K562 (cell line): ENCODE data around the gene ENO2. TPM values are rescaled to one million over a fixed set of nuclear protein-coding genes. Genes with fewer than 3 reads are reported as not detected.

Source experiments
- ATAC-seq: fragments of 200-7000 bp; cut with Tn5 transposase; 3 replicates; pipeline ENCODE4 v1.9.1; 2020; ENCODE audit warnings: moderate library complexity
- Bru-seq: library from RNA; stranded (reverse); fragments of 400-500 nt; gene quantifications from one replicate; lab custom pipeline; 2021; lab: Mats Ljungman, UMichigan
- BruChase-seq, 2 experiments: library from RNA; stranded (reverse); fragments of 400-500 nt; gene quantifications; one replicate each; lab custom pipeline; 2021; lab: Mats Ljungman, UMichigan
- BruUV-seq: library from RNA; stranded (reverse); fragments of 400-500 nt; replicated peaks from 2 replicates; lab custom pipeline; 2021; lab: Mats Ljungman, UMichigan
- CTCF ChIA-PET: fragments of 300-600 bp; formaldehyde crosslinking; extraction: SDS; loops from one replicate; lab custom pipeline; 2021; ENCODE audit warnings: low intra/inter-chr PET ratio; lab: Yijun Ruan, JAX
- POLR2A ChIA-PET: fragments of 300-600, 350-650 bp; sonication (Branson Sonifier 250); formaldehyde crosslinking; extraction: SDS; loops from one replicate; lab custom pipeline; 2021; ENCODE audit warnings: antibody characterized with exemption, inconsistent platforms; lab: Yijun Ruan, JAX
- DNase-seq, 4 experiments: peaks; one replicate each; pipeline versions ENCODE4 v3.0.0 to v3.0.0-alpha.2; 2011 to 2018; ENCODE audit warnings: low spot score in 3 of 4, mixed read lengths in 3 of 4; ENCODE audit errors: extremely low read depth in 1 of 4
- FAIRE-seq: peaks from 2 replicates; lab custom pipeline; 2011; peaks lifted over from hg19 to GRCh38; lab: Jason Lieb, UNC
- H2AFZ ChIP-seq: 2 replicates; pipeline ENCODE4 v1.6.0; 2011; ENCODE audit warnings: low read depth, low read length, control low read depth, inconsistent platforms
- H3K27ac ChIP-seq: fragments of 200-600 bp; 3 replicates; pipeline ENCODE4 v1.8.0; 2011; ENCODE audit warnings: low read depth, mild to moderate bottlenecking, control low read depth, inconsistent platforms, low read length, moderate library complexity, mixed read lengths; ENCODE audit errors: extremely low read depth
- H3K27me3 ChIP-seq, 2 experiments: fragments of 300-600 bp in 1 of 2; 2 replicates in 1 of 2; 3 replicates in 1 of 2; pipeline versions ENCODE4 v1.6.0 to v1.8.0; 2011; ENCODE audit warnings: inconsistent platforms in 2 of 2, low read length in 2 of 2, mild to moderate bottlenecking in 1 of 2, mixed read lengths in 1 of 2, moderate library complexity in 1 of 2; ENCODE audit not compliant: control insufficient read depth in 2 of 2, insufficient read depth in 2 of 2
- H3K36me3 ChIP-seq: fragments of 300-600 bp; 3 replicates; pipeline ENCODE4 v1.8.0; 2011; ENCODE audit warnings: mild to moderate bottlenecking, low read length, inconsistent platforms; ENCODE audit not compliant: control insufficient read depth, insufficient read depth
- H3K4me1 ChIP-seq, 2 experiments: fragments of 200-600 bp in 1 of 2; replicated peaks in 1 of 2; 2 replicates in 1 of 2; 3 replicates in 1 of 2; pipeline versions ENCODE4 v1.5.1 to v1.8.0; 2011; ENCODE audit warnings: inconsistent platforms in 2 of 2, low read length in 2 of 2, mild to moderate bottlenecking in 1 of 2, mixed read lengths in 1 of 2, moderate library complexity in 1 of 2; ENCODE audit not compliant: control insufficient read depth in 2 of 2, insufficient read depth in 2 of 2
- H3K4me2 ChIP-seq: 2 replicates; pipeline ENCODE4 v1.6.1; 2011; ENCODE audit warnings: low read length, control low read depth, inconsistent platforms, mixed read lengths; ENCODE audit not compliant: insufficient read depth
- H3K4me3 ChIP-seq: fragments of 200-600 bp; sonication (generic), shearing (Covaris generic); 2 replicates; pipeline ENCODE4 v1.5.1; 2016; ENCODE audit warnings: control low read depth, inconsistent platforms
- H3K79me2 ChIP-seq: fragments of 200-600 bp; 3 replicates; pipeline ENCODE4 v1.8.0; 2011; ENCODE audit warnings: low read length, inconsistent platforms; ENCODE audit not compliant: control insufficient read depth, insufficient read depth
- H3K9ac ChIP-seq, 2 experiments: 2 replicates each; pipeline versions ENCODE4 v1.6.0 to v1.6.1; 2011; ENCODE audit warnings: low read depth in 2 of 2, low read length in 2 of 2, control low read depth in 1 of 2, inconsistent platforms in 1 of 2, mild to moderate bottlenecking in 1 of 2, mixed read lengths in 1 of 2; ENCODE audit not compliant: insufficient read depth in 1 of 2
- H3K9me1 ChIP-seq: one replicate; pipeline ENCODE4 v1.6.0; 2011; ENCODE audit warnings: inconsistent platforms, mild to moderate bottlenecking, low read length, moderate library complexity; ENCODE audit not compliant: control insufficient read depth, insufficient read depth
- H3K9me3 ChIP-seq: replicated peaks from 2 replicates; pipeline ENCODE4 v1.5.1; 2011; ENCODE audit warnings: low read depth, low read length, inconsistent platforms; ENCODE audit not compliant: control insufficient read depth, insufficient read depth
- H4K20me1 ChIP-seq: replicated peaks from 2 replicates; pipeline ENCODE4 v1.6.1; 2011; ENCODE audit warnings: low read length, inconsistent platforms, mixed read lengths; ENCODE audit not compliant: control insufficient read depth, insufficient read depth
- CTBP1 ChIP-seq: fragments of 450-650 bp; IDR thresholded peaks from 2 replicates; pipeline ENCODE4 v1.6.1; 2016; ENCODE audit warnings: borderline replicate concordance
- GTF2A2 ChIP-seq: IDR thresholded peaks from 2 replicates; pipeline ENCODE4 v1.6.1; 2016; ENCODE audit warnings: mild to moderate bottlenecking, missing genetic modification characterization, missing compliant biosample characterization
- KAT2B ChIP-seq: IDR thresholded peaks from one replicate; pipeline ENCODE4 v1.6.1; 2012; ENCODE audit warnings: low read depth, mild to moderate bottlenecking, control low read depth, inconsistent platforms, low read length, moderate library complexity
- LARP7 ChIP-seq: fragments of 450-650 bp; IDR thresholded peaks from 2 replicates; pipeline ENCODE4 v1.6.1; 2016
- NRF1 ChIP-seq, 2 experiments: fragments of 450-650 bp; IDR thresholded peaks in 1 of 2; conservative IDR thresholded peaks in 1 of 2; 2 replicates each; pipeline ENCODE4 v1.6.1; 2014; ENCODE audit warnings: mild to moderate bottlenecking in 2 of 2
- RNF2 ChIP-seq: sonication (generic); IDR thresholded peaks from 2 replicates; pipeline ENCODE4 v1.6.1; 2016
- SMAD4 ChIP-seq: fragments of 250-450 bp; sonication (Bioruptor Pico); conservative IDR thresholded peaks from 2 replicates; pipeline ENCODE4 v1.8.0; 2021; ENCODE audit warnings: inconsistent platforms, mild to moderate bottlenecking, moderate library complexity
- STAT5B ChIP-seq: fragments of 250-450 bp; sonication (Bioruptor Pico); IDR thresholded peaks from 2 replicates; pipeline ENCODE4 v1.8.0; 2021; ENCODE audit warnings: mild to moderate bottlenecking, inconsistent platforms
- VEZF1 ChIP-seq: fragments of 200-800 bp; sonication (Bioruptor generic); IDR thresholded peaks from 2 replicates; pipeline ENCODE4 v1.6.1; 2017; ENCODE audit warnings: missing genetic modification characterization, missing compliant biosample characterization
- ZNF384 ChIP-seq: IDR thresholded peaks from 2 replicates; pipeline ENCODE4 v1.6.1; 2012; ENCODE audit warnings: low read depth, low read length, improper control_type of control experiment
- WGBS: fragments of 100-300 bp; shearing (Covaris generic); methylation state at CpG from one replicate; pipeline ENCODE4 v1.1.6; 2016; ENCODE audit warnings: low coverage, mixed read lengths; ENCODE audit not compliant: insufficient coverage; ENCODE audit errors: missing lambda C conversion rate; 5-methylcytosine and 5-hydroxymethylcytosine counted together
- in situ Hi-C: fragments of 300-500 bp; cut with MboI; formaldehyde crosslinking; loops from 4 replicates; pipeline ENCODE4 v1.15.0; 2018; ENCODE audit warnings: inconsistent platforms, mixed read lengths
- intact Hi-C: fragments of 100-400 bp; cut with micrococcal nuclease; formaldehyde crosslinking; loops from 2 replicates; pipeline ENCODE4 v1.14.2; 2022
- long read RNA-seq, 3 experiments: library from polyadenylated mRNA in 2 of 3; library from RNA in 1 of 3; unstranded in 2 of 3; stranded (forward) in 1 of 3; transcript quantifications; one replicate each; pipeline ENCODE4 v2.0.0, GENCODE V29; 2019 to 2022
- polyA minus RNA-seq, 3 experiments: library from RNA; depleted of rRNA, polyadenylated mRNA; stranded (reverse); fragments of >200 nt; gene quantifications; 2 replicates each; pipeline ENCODE4 v1.2.3, GENCODE V29; 2011
- polyA plus RNA-seq, 8 experiments: library from polyadenylated mRNA; depleted of rRNA in 4 of 8; stranded (reverse) in 5 of 8; unstranded in 3 of 8; fragments of >200 nt; fragmentation: Nextera tagmentation in 2 of 8; fragmentation: Illumina TruSeq in 1 of 8; extraction: Ambion mirVana in 2 of 8; extraction: Trizol in 1 of 8; gene quantifications; 2 replicates each; pipeline versions ENCODE4 v1.2.1 to v1.2.3, GENCODE V29; 2011 to 2014; ENCODE audit warnings: inconsistent platforms in 1 of 8, missing spikeins in 1 of 8
- total RNA-seq, 7 experiments: library from RNA; depleted of rRNA in 6 of 7; stranded (reverse); fragments of >200 nt in 6 of 7; fragmentation: Illumina TruSeq in 2 of 7; extraction: Trizol in 2 of 7; gene quantifications; 2 replicates each; pipeline versions ENCODE4 v1.2.1 to v1.2.3, GENCODE V29; 2011 to 2021; ENCODE audit warnings: low replicate concordance in 1 of 7
- TF ChIP-seq, protein P1 (sequence below): sonication (generic); formaldehyde crosslinking; IDR thresholded peaks from 2 replicates; pipeline ENCODE4 v1.8.1; 2023; ENCODE audit warnings: mild to moderate bottlenecking, missing genetic modification reagents
- TF ChIP-seq, protein P2 (sequence below): sonication (generic); formaldehyde crosslinking; IDR thresholded peaks from 2 replicates; pipeline ENCODE4 v1.9.0; 2022; ENCODE audit warnings: mild to moderate bottlenecking, missing genetic modification reagents

Gene ENO2
- 58.9 and 105 TPM in 2 replicates for total RNA-seq (2011; cell fraction: chromatin; rRNA removed; ENCODE audit: low replicate concordance)
- total RNA-seq (2011; cell fraction: nucleolus; rRNA removed), result 52.2 and 55.9 TPM in 2 replicates
- 54.7 and 61.2 TPM in 2 replicates for total RNA-seq (2011; cell fraction: nucleoplasm; rRNA removed)
- total RNA-seq (2014; rRNA removed), result 10.9 and 14.1 TPM in 2 replicates
- 10.2 and 12.4 TPM in 2 replicates for total RNA-seq (2014; rRNA removed; fragmentation: Illumina TruSeq; extraction: Trizol)
- total RNA-seq (2015; rRNA removed; fragmentation: Illumina TruSeq; extraction: Trizol), result 13.0 and 13.9 TPM in 2 replicates
- 18.1 and 20.3 TPM in 2 replicates for total RNA-seq (2021)
- 43.3 and 70.5 TPM in 2 replicates for polyA plus RNA-seq (2011; rRNA removed)
- polyA plus RNA-seq (2011; cell fraction: cytosol; rRNA removed), result 33.7 and 81.5 TPM in 2 replicates
- 166 and 226 TPM in 2 replicates for polyA plus RNA-seq (2011; cell fraction: nucleus; rRNA removed)
- 49.7 and 51.0 TPM in 2 replicates for polyA plus RNA-seq (2012)
- 22.8 and 25.2 TPM in 2 replicates for polyA plus RNA-seq (2014; fragmentation: Illumina TruSeq; extraction: Trizol)
- polyA plus RNA-seq (2014; fragmentation: Nextera tagmentation; extraction: Ambion mirVana), result 10 to 100 TPM; 23.2 to 27.6 TPM
- polyA plus RNA-seq (2014; rRNA removed), result 20.5 and 21.0 TPM in 2 replicates
- 24.6 and 30.6 TPM in 2 replicates for polyA minus RNA-seq (2011; rRNA and poly(A)+ RNA removed)
- 11.5 and 21.7 TPM in 2 replicates for polyA minus RNA-seq (2011; cell fraction: cytosol; rRNA and poly(A)+ RNA removed)
- 18.6 and 33.5 TPM in 2 replicates for polyA minus RNA-seq (2011; cell fraction: nucleus; rRNA and poly(A)+ RNA removed)
- percentile 53 among the genes with signal in this experiment for Bru-seq, nascent RNA
- BruChase-seq, experiment 1, labeled RNA remaining after a 2-hour chase, result percentile 53 among the genes with signal in this experiment
- BruChase-seq, experiment 2, labeled RNA remaining after a 6-hour chase, result percentile 60 among the genes with signal in this experiment
- long read RNA-seq, experiment 1, transcript ENO2-201 (12 exons, 2,423 nt), result major isoform, 12 of 22 reads
- long read RNA-seq, experiment 1, partial matches to known transcripts, result 3 of 22 reads
- long read RNA-seq, experiment 1, other reads (novel, unspliced or antisense), result 3 of 22 reads
- long read RNA-seq, experiment 2, transcript ENO2-201 (12 exons, 2,423 nt), result major isoform, 8 of 22 reads
- long read RNA-seq, experiment 2, transcript ENO2-205 (11 exons, 2,827 nt), result minor isoform, 5 of 22 reads
- long read RNA-seq, experiment 2, partial matches to known transcripts, result 4 of 22 reads
- long read RNA-seq, experiment 2, other reads (novel, unspliced or antisense), result 4 of 22 reads
- long read RNA-seq, experiment 3, partial matches to known transcripts, result 0 of 7 reads
- long read RNA-seq, experiment 3, other reads (novel, unspliced or antisense), result 2 of 7 reads

GRCh38 chr12:6914246-6914946 lies at the start of gene ENO2:
TSS of gene ENO2 (plus strand) at chr12:6914580. CDS start at chr12:6915833, 1,253 bp downstream.
- H3K4me1 ChIP-seq, result peaks cover 12 to 40% of the 10 kb centered on the region in 2 experiments; a peak in 4 of 5 replicates
- H2AFZ ChIP-seq, result peak within 1 kb of the TSS; percentile 59
- peak; percentile 79 for ATAC-seq
- H3K27ac ChIP-seq, result no peak within 1 kb of the TSS; the same call in 2 of the 3 replicates
- no peaks in the 10 kb centered on the region for H3K9me3 ChIP-seq
- intact Hi-C loops (no loop called here), in situ Hi-C loops (no loop called here)
- ChIA-PET CTCF (no interaction called here), POLR2A (no interaction called here)
- peak within 1 kb of the TSS in 1 of 2 experiments; percentile 84; a peak in 3 of 4 replicates for H3K9ac ChIP-seq
- DNase-seq, result peak; percentile 44 to 56 (median 48)
- 13% methylated on average over 3 of the region's 68 CpGs for WGBS
- H3K79me2 ChIP-seq, result peaks cover 19% of the 10 kb centered on the region
- peaks cover 6% of the 10 kb centered on the region for H3K9me1 ChIP-seq
- no peaks in the 10 kb centered on the region for H3K27me3 ChIP-seq
- H3K36me3 ChIP-seq, result peaks cover 13% of the 10 kb centered on the region; the same call in 2 of the 3 replicates
- H4K20me1 ChIP-seq, result no peaks in the 10 kb centered on the region
- H3K4me3 ChIP-seq, result peak within 1 kb of the TSS; percentile 46
- no TSS peak for BruUV-seq
- FAIRE-seq, result no peak
- peak within 1 kb of the TSS; percentile 76 for H3K4me2 ChIP-seq
- TF ChIP-seq CTBP1 (peak; percentile 72), SMAD4 (no peak), STAT5B (CRISPR knock-in tag) (no peak), ZNF384 (no peak), LARP7 (no peak), KAT2B (no peak), VEZF1 (CRISPR knock-in tag) (0 out of 2 replicates have a peak, but pooled peaks have one; percentile 40), GTF2A2 (tag) (no peak), NRF1 (conservative IDR thresholded peaks at IDR 0.05 in 1 of 2, IDR thresholded peaks at IDR 0.05 in 1 of 2) (peak; percentile 71 to 76), RNF2 (no peak)
- TF ChIP-seq, protein P1, sequence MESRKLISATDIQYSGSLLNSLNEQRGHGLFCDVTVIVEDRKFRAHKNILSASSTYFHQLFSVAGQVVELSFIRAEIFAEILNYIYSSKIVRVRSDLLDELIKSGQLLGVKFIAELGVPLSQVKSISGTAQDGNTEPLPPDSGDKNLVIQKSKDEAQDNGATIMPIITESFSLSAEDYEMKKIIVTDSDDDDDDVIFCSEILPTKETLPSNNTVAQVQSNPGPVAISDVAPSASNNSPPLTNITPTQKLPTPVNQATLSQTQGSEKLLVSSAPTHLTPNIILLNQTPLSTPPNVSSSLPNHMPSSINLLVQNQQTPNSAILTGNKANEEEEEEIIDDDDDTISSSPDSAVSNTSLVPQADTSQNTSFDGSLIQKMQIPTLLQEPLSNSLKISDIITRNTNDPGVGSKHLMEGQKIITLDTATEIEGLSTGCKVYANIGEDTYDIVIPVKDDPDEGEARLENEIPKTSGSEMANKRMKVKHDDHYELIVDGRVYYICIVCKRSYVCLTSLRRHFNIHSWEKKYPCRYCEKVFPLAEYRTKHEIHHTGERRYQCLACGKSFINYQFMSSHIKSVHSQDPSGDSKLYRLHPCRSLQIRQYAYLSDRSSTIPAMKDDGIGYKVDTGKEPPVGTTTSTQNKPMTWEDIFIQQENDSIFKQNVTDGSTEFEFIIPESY (CRISPR knock-in tag), result peak; percentile 68
- TF ChIP-seq, protein P2, sequence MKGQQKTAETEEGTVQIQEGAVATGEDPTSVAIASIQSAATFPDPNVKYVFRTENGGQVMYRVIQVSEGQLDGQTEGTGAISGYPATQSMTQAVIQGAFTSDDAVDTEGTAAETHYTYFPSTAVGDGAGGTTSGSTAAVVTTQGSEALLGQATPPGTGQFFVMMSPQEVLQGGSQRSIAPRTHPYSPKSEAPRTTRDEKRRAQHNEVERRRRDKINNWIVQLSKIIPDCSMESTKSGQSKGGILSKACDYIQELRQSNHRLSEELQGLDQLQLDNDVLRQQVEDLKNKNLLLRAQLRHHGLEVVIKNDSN, result peak; percentile 61
